Activated CD8-positive, alpha-beta T cell treated with anti-CD3 and anti-CD28 coated beads for 36 hours (primary cell): ENCODE measurements around the gene MYOC. TPM values are rescaled to one million over a fixed set of nuclear protein-coding genes. Genes with fewer than 3 reads are reported as not detected.
"Not testable (repeated sequence)": the region's sequence is repeated elsewhere in the genome, so short reads cannot be mapped to it uniquely, and the experiment has no call there.

Experiments used
- ATAC-seq: fragments of 200-7000 bp; cut with Tn5 transposase; one replicate; pipeline ENCODE4 v1.10.0; 2021; ENCODE audit warnings: mild to moderate bottlenecking, moderate library complexity
- CTCF ChIA-PET: fragments of 350-600 bp; sonication (Branson Sonifier 250); formaldehyde crosslinking; loops from one replicate; lab custom pipeline; 2021; ENCODE audit warnings: antibody characterized with exemption; lab: Charles Lee
- POLR2A ChIA-PET: fragments of 350-600 bp; sonication (Branson Sonifier 250); formaldehyde crosslinking; loops from one replicate; lab custom pipeline; 2021; ENCODE audit warnings: antibody characterized with exemption; lab: Charles Lee
- DNase-seq: peaks from one replicate; pipeline ENCODE4 v3.0.0-alpha.2; 2020
- H3K27ac Mint-ChIP-seq: one replicate; pipeline ENCODE4 v1.8.0; 2021; ENCODE audit warnings: mild to moderate bottlenecking, mixed read lengths
- H3K27me3 Mint-ChIP-seq: one replicate; pipeline ENCODE4 v1.8.0; 2021; ENCODE audit warnings: mixed read lengths
- H3K36me3 Mint-ChIP-seq: one replicate; pipeline ENCODE4 v1.8.0; 2021; ENCODE audit warnings: low read depth, mixed read lengths
- H3K4me1 Mint-ChIP-seq: one replicate; pipeline ENCODE4 v1.8.0; 2021; ENCODE audit warnings: low read depth, mixed read lengths
- H3K4me3 Mint-ChIP-seq: one replicate; pipeline ENCODE4 v1.8.0; 2021; ENCODE audit warnings: mild to moderate bottlenecking, moderate library complexity, mixed read lengths
- H3K9me3 Mint-ChIP-seq: one replicate; pipeline ENCODE4 v1.8.0; 2021; ENCODE audit warnings: mixed read lengths
- CTCF ChIP-seq: fragments of 200-600 bp; IDR thresholded peaks from one replicate; pipeline ENCODE4 v1.8.0; 2022; ENCODE audit warnings: antibody characterized with exemption, mild to moderate bottlenecking
- intact Hi-C: fragments of 100-400 bp; cut with micrococcal nuclease; formaldehyde crosslinking; loops from one replicate; pipeline ENCODE4 v1.10.0; 2022
- total RNA-seq, 2 experiments: library from RNA; stranded (reverse); gene quantifications; one replicate each; pipeline ENCODE4 v1.2.3, GENCODE V29; 2021

MYOC gene
- total RNA-seq, 2 experiments from 2014 or later, result not detected

GRCh38 chr1:171623651-171624331, 28.7 kb downstream of the MYOC start:
- intact Hi-C loops, result no loop called here
- no peak for ATAC-seq
- ChIA-PET POLR2A (no interaction called here), CTCF (interaction anchor here (3.6 kb wide), 1 partner anchor 22 kb away, joined by 22 read pairs; no protein-coding TSS in a partner anchor)
- H3K9me3 Mint-ChIP-seq, result no peaks in the 10 kb centered on the region
- no peak overlapping the region for H3K4me3 Mint-ChIP-seq
- H3K27ac Mint-ChIP-seq, result no peak overlapping the region
- no peaks in the 10 kb centered on the region for H3K4me1 Mint-ChIP-seq
- H3K36me3 Mint-ChIP-seq, result no peaks in the 10 kb centered on the region
- no peak for TF ChIP-seq CTCF
- H3K27me3 Mint-ChIP-seq, result peaks cover 3% of the 10 kb centered on the region
- DNase-seq, result no peak

- ATAC-seq, result no peak
- CTCF ChIA-PET, result interaction anchor here (1.1 to 1.7 kb wide), 3 partner anchors 10 to 179 kb away, joined by 3 to 7 read pairs (median 4); no protein-coding TSS in a partner anchor
- intact Hi-C loops, result no loop called here
Measured at GRCh38 chr1:171622152-171622462, 30.4 kb downstream of the MYOC start, which contains the start of gene MYOCOS. MYOCOS (plus strand) TSS chr1:171622243; CDS start chr1:171623884, 1,641 bp downstream.

GRCh38 chr1:171616586-171616985, 35.9 kb downstream of the MYOC start:
- no peak for DNase-seq
- intact Hi-C loops, result no loop called here

More at GRCh38 chr1:171622152-171622462, 30.4 kb downstream of the MYOC start, which contains the start of gene MYOCOS:
- Mint-ChIP-seq H3K4me3 (no peak within 1 kb of the TSS), H3K4me1 (no peaks in the 10 kb centered on the region), H3K27me3 (peaks cover 3% of the 10 kb centered on the region), H3K27ac (no peak within 1 kb of the TSS), H3K36me3 (no peaks in the 10 kb centered on the region), H3K9me3 (no peaks in the 10 kb centered on the region)
- no peak for TF ChIP-seq CTCF
- no peak for DNase-seq
- POLR2A ChIA-PET, result no interaction called here

GRCh38 chr1:171615122-171615906, 37.2 kb downstream of the MYOC start:
- H3K27me3 Mint-ChIP-seq, ATAC-seq, H3K36me3 Mint-ChIP-seq, intact Hi-C loops, DNase-seq, POLR2A ChIA-PET, H3K27ac Mint-ChIP-seq, H3K4me1 Mint-ChIP-seq, H3K4me3 Mint-ChIP-seq, H3K9me3 Mint-ChIP-seq: not testable (repeated sequence)
- CTCF ChIA-PET, result interaction anchor here (1.0 to 1.6 kb wide), 2 partner anchors 29 to 40 kb away, joined by 4 read pairs; no protein-coding TSS in a partner anchor

More at GRCh38 chr1:171616586-171616985, 35.9 kb downstream of the MYOC start:
- H3K9me3 Mint-ChIP-seq, result no peaks in the 10 kb centered on the region
- ChIA-PET POLR2A (no interaction called here), CTCF (no interaction called here)
- no peak for TF ChIP-seq CTCF
- no peak for ATAC-seq
- H3K27ac Mint-ChIP-seq, result no peak overlapping the region
- no peak overlapping the region for H3K4me3 Mint-ChIP-seq
- peaks cover 3% of the 10 kb centered on the region for H3K27me3 Mint-ChIP-seq
- no peaks in the 10 kb centered on the region for H3K36me3 Mint-ChIP-seq
- H3K4me1 Mint-ChIP-seq, result no peaks in the 10 kb centered on the region

- H3K4me3 Mint-ChIP-seq, result no peak overlapping the region
- CTCF ChIA-PET, result no interaction called here
- no peaks in the 10 kb centered on the region for H3K4me1 Mint-ChIP-seq
- POLR2A ChIA-PET, result no interaction called here
- no peak overlapping the region for H3K27ac Mint-ChIP-seq
- no peaks in the 10 kb centered on the region for H3K36me3 Mint-ChIP-seq
- TF ChIP-seq CTCF, result no peak
- H3K27me3 Mint-ChIP-seq, result no peaks in the 10 kb centered on the region
- no peaks in the 10 kb centered on the region for H3K9me3 Mint-ChIP-seq
- ATAC-seq (no peak), DNase-seq (no peak)
- intact Hi-C loops, result no loop called here
Measured at GRCh38 chr1:171613282-171613681, 39.2 kb downstream of the MYOC start.
